ENCODE data around the gene CNTN2.

CNTN2 gene

GRCh38 chr1:205057808-205058575, 15.0 kb downstream of the CNTN2 start:
- TF ChIP-seq EZH2phosphoT487 (IDR thresholded peaks at IDR 0.05; ENCODE audit: low read length), result no peak
- TF ChIP-seq, protein P1, sequence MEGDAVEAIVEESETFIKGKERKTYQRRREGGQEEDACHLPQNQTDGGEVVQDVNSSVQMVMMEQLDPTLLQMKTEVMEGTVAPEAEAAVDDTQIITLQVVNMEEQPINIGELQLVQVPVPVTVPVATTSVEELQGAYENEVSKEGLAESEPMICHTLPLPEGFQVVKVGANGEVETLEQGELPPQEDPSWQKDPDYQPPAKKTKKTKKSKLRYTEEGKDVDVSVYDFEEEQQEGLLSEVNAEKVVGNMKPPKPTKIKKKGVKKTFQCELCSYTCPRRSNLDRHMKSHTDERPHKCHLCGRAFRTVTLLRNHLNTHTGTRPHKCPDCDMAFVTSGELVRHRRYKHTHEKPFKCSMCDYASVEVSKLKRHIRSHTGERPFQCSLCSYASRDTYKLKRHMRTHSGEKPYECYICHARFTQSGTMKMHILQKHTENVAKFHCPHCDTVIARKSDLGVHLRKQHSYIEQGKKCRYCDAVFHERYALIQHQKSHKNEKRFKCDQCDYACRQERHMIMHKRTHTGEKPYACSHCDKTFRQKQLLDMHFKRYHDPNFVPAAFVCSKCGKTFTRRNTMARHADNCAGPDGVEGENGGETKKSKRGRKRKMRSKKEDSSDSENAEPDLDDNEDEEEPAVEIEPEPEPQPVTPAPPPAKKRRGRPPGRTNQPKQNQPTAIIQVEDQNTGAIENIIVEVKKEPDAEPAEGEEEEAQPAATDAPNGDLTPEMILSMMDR (IDR thresholded peaks at IDR 0.05; ENCODE audit: low read length), result no peak
- no peak for TF ChIP-seq EZH2 (optimal IDR thresholded peaks at IDR 0.05; ENCODE audit: low read depth, low read length)
- Histone ChIP-seq H3K9me2 (replicated peaks; ENCODE audit: insufficient read depth, low read length) (no peaks in the 10 kb centered on the region), H3K4me3 (ENCODE audit: low read length) (no peak overlapping the region), H3F3A (ENCODE audit: insufficient read depth, low read length) (no peaks in the 10 kb centered on the region), H4K20me1 (ENCODE audit: insufficient read depth, low read length) (no peaks in the 10 kb centered on the region), H2AFZ (ENCODE audit: low read length) (no peak overlapping the region), H3K27me3 (replicated peaks; ENCODE audit: insufficient read depth, low read length) (peaks cover 50% of the 10 kb centered on the region), H3K4me2 (ENCODE audit: low read depth, low read length) (no peak overlapping the region), H3K79me2 (ENCODE audit: low read length) (no peaks in the 10 kb centered on the region), H3K9me3 (replicated peaks; ENCODE audit: insufficient read depth, low read length) (no peaks in the 10 kb centered on the region), H3K27ac (ENCODE audit: low read length) (no peak overlapping the region), H3K4me1 (ENCODE audit: low read length) (no peaks in the 10 kb centered on the region), H3K9ac (ENCODE audit: low read length) (no peak overlapping the region), H3K36me3 (replicated peaks; ENCODE audit: insufficient read depth, low read length) (no peaks in the 10 kb centered on the region)
- DNase-seq, result no peak

DNA sequence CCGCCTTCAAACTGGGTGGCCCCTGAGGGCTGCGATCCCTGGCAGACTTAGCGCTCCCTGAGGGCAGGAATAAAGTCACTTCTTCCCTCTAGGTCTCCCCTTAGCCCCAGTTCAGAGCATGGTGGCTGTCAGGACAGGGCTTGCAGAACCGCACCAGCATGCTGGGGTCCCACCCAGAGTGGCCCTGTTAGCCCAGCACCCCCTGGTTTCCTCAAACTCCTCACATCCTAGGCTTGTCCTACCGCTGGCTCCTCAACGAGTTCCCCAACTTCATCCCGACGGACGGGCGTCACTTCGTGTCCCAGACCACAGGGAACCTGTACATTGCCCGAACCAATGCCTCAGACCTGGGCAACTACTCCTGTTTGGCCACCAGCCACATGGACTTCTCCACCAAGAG, 15.8 kb downstream of the CNTN2 start:
- H3F3A ChIP-seq (ENCODE audit: insufficient read depth, low read length), result no peaks in the 10 kb centered on the region
- no peak overlapping the region for H3K4me2 ChIP-seq (ENCODE audit: low read depth, low read length)
- peaks cover 41% of the 10 kb centered on the region for H3K27me3 ChIP-seq (replicated peaks; ENCODE audit: insufficient read depth, low read length)
- no peak overlapping the region for H2AFZ ChIP-seq (ENCODE audit: low read length)
- no peak overlapping the region for H3K27ac ChIP-seq (ENCODE audit: low read length)
- no peak for DNase-seq
- no peaks in the 10 kb centered on the region for H3K9me2 ChIP-seq (replicated peaks; ENCODE audit: insufficient read depth, low read length)
- H3K79me2 ChIP-seq (ENCODE audit: low read length), result no peaks in the 10 kb centered on the region
- H3K36me3 ChIP-seq (replicated peaks; ENCODE audit: insufficient read depth, low read length), result no peaks in the 10 kb centered on the region
- no peak for TF ChIP-seq EZH2 (optimal IDR thresholded peaks at IDR 0.05; ENCODE audit: low read depth, low read length)
- TF ChIP-seq, protein P1 (IDR thresholded peaks at IDR 0.05; ENCODE audit: low read length), result no peak
- TF ChIP-seq EZH2phosphoT487 (IDR thresholded peaks at IDR 0.05; ENCODE audit: low read length), result no peak
- H3K9ac ChIP-seq (ENCODE audit: low read length), result no peak overlapping the region
- no peaks in the 10 kb centered on the region for H3K9me3 ChIP-seq (replicated peaks; ENCODE audit: insufficient read depth, low read length)
- no peaks in the 10 kb centered on the region for H3K4me1 ChIP-seq (ENCODE audit: low read length)
- no peak overlapping the region for H3K4me3 ChIP-seq (ENCODE audit: low read length)
- H4K20me1 ChIP-seq (ENCODE audit: insufficient read depth, low read length), result no peaks in the 10 kb centered on the region

- H3K4me3 ChIP-seq (ENCODE audit: low read length), result no peak overlapping the region
- no peak for DNase-seq
Measured at GRCh38 chr1:205059660-205060059, 16.6 kb downstream of the CNTN2 start.

More at GRCh38 chr1:205059660-205060059, 16.6 kb downstream of the CNTN2 start:
- no peaks in the 10 kb centered on the region for H3F3A ChIP-seq (ENCODE audit: insufficient read depth, low read length)
- no peaks in the 10 kb centered on the region for H3K36me3 ChIP-seq (replicated peaks; ENCODE audit: insufficient read depth, low read length)
- H3K27ac ChIP-seq (ENCODE audit: low read length), result no peak overlapping the region
- no peak overlapping the region for H3K9ac ChIP-seq (ENCODE audit: low read length)
- H2AFZ ChIP-seq (ENCODE audit: low read length), result no peak overlapping the region
- no peaks in the 10 kb centered on the region for H3K79me2 ChIP-seq (ENCODE audit: low read length)
- no peaks in the 10 kb centered on the region for H3K4me1 ChIP-seq (ENCODE audit: low read length)
- H4K20me1 ChIP-seq (ENCODE audit: insufficient read depth, low read length), result no peaks in the 10 kb centered on the region
- no peak overlapping the region for H3K4me2 ChIP-seq (ENCODE audit: low read depth, low read length)
- TF ChIP-seq, protein P1 (IDR thresholded peaks at IDR 0.05; ENCODE audit: low read length), result no peak
- no peak for TF ChIP-seq EZH2 (optimal IDR thresholded peaks at IDR 0.05; ENCODE audit: low read depth, low read length)
- TF ChIP-seq EZH2phosphoT487 (IDR thresholded peaks at IDR 0.05; ENCODE audit: low read length), result no peak
- no peaks in the 10 kb centered on the region for H3K9me2 ChIP-seq (replicated peaks; ENCODE audit: insufficient read depth, low read length)
- H3K27me3 ChIP-seq (replicated peaks; ENCODE audit: insufficient read depth, low read length), result peaks cover 33% of the 10 kb centered on the region
- H3K9me3 ChIP-seq (replicated peaks; ENCODE audit: insufficient read depth, low read length), result no peaks in the 10 kb centered on the region

Measured in MM.1S (cell line).